ENCODE measurements around the gene THOC1. TPM values are rescaled to one million over a fixed set of nuclear protein-coding genes. Genes with fewer than 3 reads are reported as not detected.

The THOC1 gene
- total RNA-seq, 1 donor from 2014 or later, result 10.2 TPM

DNA sequence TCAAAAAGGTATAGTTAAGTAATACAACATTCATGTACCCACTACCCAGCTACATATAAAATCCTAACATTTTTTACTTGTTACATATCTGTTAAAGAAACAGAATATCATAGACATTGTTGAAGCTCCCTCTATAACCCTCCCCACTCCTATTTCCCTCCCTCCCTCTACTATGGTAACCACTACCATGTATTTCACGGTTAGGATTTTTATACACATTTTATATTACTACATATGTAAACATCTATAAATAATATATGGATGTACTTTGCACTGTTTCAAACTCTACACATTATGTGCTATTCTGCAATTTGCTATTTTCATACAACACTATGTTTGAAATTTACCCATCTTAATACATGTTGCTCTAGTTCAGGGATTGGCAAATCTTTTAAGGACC is 36.3 kb downstream of the THOC1 start:
- no peaks in the 10 kb centered on the region for H3K9me3 ChIP-seq (replicated peaks)
- TF ChIP-seq, protein P1, sequence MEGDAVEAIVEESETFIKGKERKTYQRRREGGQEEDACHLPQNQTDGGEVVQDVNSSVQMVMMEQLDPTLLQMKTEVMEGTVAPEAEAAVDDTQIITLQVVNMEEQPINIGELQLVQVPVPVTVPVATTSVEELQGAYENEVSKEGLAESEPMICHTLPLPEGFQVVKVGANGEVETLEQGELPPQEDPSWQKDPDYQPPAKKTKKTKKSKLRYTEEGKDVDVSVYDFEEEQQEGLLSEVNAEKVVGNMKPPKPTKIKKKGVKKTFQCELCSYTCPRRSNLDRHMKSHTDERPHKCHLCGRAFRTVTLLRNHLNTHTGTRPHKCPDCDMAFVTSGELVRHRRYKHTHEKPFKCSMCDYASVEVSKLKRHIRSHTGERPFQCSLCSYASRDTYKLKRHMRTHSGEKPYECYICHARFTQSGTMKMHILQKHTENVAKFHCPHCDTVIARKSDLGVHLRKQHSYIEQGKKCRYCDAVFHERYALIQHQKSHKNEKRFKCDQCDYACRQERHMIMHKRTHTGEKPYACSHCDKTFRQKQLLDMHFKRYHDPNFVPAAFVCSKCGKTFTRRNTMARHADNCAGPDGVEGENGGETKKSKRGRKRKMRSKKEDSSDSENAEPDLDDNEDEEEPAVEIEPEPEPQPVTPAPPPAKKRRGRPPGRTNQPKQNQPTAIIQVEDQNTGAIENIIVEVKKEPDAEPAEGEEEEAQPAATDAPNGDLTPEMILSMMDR (IDR thresholded peaks at IDR 0.05; ENCODE audit: borderline replicate concordance), result no peak
- DNase-seq, result no peak
- H3K36me3 ChIP-seq, result peaks cover 11% of the 10 kb centered on the region
- no peaks in the 10 kb centered on the region for H3K4me1 ChIP-seq
- H3K27me3 ChIP-seq (ENCODE audit: low read depth), result no peaks in the 10 kb centered on the region
- no peak overlapping the region for H3K27ac ChIP-seq (replicated peaks)
- no peak overlapping the region for H3K4me3 ChIP-seq
- intact Hi-C loops (cut with micrococcal nuclease), result no loop called here

DNA sequence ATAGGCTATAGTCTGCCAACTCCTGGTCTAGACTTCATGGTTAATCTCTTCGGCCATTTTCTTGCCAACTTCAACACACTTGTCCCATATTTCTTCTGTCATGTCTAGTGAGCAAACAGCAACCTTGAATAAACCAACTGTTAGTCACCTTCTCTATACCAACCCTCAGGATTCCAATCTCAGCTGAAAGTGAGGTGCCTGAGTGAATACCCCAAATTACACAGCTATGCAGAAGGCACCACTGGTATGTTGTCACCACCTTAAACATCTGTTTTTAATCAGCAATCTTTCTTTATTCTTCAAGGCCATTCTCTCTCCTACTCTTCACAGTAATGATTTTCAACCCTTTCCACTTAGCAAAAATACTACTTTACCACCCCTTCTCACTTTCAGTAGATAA is 39.3 kb downstream of the THOC1 start:
- intact Hi-C loops (cut with micrococcal nuclease), result no loop called here
- peaks cover 41% of the 10 kb centered on the region for H3K36me3 ChIP-seq
- TF ChIP-seq, protein P1 (IDR thresholded peaks at IDR 0.05; ENCODE audit: borderline replicate concordance), result no peak

DNA sequence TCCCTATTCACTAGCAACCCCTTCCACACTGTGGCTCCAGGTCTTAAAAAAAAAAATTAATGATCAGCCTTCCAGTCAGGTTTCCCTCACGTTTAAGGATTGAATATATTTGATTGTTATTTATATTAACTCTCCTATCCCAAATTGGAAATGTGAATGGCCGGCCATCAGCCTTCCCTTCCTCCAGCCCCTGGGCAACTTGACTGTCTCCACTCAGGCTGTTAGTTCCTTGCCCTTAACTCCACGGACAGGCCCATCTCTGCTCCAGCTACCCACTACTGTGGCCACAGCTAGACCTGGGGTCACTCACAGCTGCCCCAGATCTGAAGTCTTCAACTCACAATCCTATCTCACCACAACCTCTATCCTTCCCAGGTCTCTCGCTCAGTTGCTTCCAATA is 39.9 kb downstream of the THOC1 start:
- no peak overlapping the region for H3K4me3 ChIP-seq
- no peaks in the 10 kb centered on the region for H3K9me3 ChIP-seq (replicated peaks)
- intact Hi-C loops (cut with micrococcal nuclease), result no loop called here
- DNase-seq, result no peak
- H3K4me1 ChIP-seq, result no peaks in the 10 kb centered on the region
- H3K27ac ChIP-seq (replicated peaks), result no peak overlapping the region
- TF ChIP-seq, protein P1 (IDR thresholded peaks at IDR 0.05; ENCODE audit: borderline replicate concordance), result no peak
- no peaks in the 10 kb centered on the region for H3K27me3 ChIP-seq (ENCODE audit: low read depth)
- peaks cover 48% of the 10 kb centered on the region for H3K36me3 ChIP-seq

More for the DNA sequence above, 39.3 kb downstream of the THOC1 start:
- H3K9me3 ChIP-seq (replicated peaks), result no peaks in the 10 kb centered on the region
- H3K27me3 ChIP-seq (ENCODE audit: low read depth), result no peaks in the 10 kb centered on the region
- DNase-seq, result no peak
- H3K4me3 ChIP-seq, result no peak overlapping the region
- no peak overlapping the region for H3K27ac ChIP-seq (replicated peaks)
- H3K4me1 ChIP-seq, result no peaks in the 10 kb centered on the region

DNA sequence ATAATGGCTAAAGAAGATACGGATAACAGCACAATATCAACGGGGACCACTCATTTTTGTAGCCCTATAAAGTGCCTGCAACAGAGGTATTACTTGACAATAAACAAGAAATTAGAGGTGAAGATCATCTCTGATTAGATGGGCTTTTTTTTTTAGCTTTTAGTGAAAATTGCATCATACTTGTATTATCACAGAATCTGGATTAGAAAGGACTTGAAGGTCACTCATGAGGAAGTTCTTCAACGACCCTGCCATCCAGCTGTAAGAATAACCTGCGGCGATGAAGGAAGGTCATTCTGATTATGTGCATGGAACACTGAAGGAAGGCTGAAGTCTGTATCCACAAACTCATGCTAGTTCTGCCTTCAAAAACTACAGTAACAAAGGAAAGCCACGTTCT is 40.5 kb downstream of the THOC1 start:
- DNase-seq, result no peak
- intact Hi-C loops (cut with micrococcal nuclease), result no loop called here
- H3K27ac ChIP-seq (replicated peaks), result no peak overlapping the region
- TF ChIP-seq, protein P1 (IDR thresholded peaks at IDR 0.05; ENCODE audit: borderline replicate concordance), result no peak
- H3K4me1 ChIP-seq, result no peaks in the 10 kb centered on the region
- H3K9me3 ChIP-seq (replicated peaks), result no peaks in the 10 kb centered on the region
- H3K27me3 ChIP-seq (ENCODE audit: low read depth), result no peaks in the 10 kb centered on the region
- no peak overlapping the region for H3K4me3 ChIP-seq
- peaks cover 52% of the 10 kb centered on the region for H3K36me3 ChIP-seq

DNA sequence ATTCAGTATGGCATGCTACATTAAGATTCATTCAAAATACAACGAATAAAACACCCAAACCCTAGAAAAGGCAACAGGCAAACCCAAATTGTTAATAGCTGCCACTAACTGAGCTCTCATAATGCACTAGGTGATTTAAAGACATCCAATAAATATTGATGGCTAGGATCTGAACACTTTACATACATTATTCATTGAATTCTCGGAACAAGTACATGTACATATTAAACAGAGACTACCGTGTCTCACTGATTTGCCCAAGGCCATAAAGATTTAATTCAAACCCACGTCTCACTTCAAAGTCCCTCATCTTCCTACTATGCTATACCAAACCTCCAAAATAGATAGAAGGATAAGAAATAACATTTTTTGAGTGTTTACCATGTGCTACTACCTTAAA is 42.1 kb downstream of the THOC1 start:
- H3K27ac ChIP-seq (replicated peaks), result no peak overlapping the region
- intact Hi-C loops (cut with micrococcal nuclease), result no loop called here
- H3K4me1 ChIP-seq, result no peaks in the 10 kb centered on the region
- TF ChIP-seq, protein P1 (IDR thresholded peaks at IDR 0.05; ENCODE audit: borderline replicate concordance), result no peak
- no peaks in the 10 kb centered on the region for H3K27me3 ChIP-seq (ENCODE audit: low read depth)
- no peak overlapping the region for H3K4me3 ChIP-seq
- no peaks in the 10 kb centered on the region for H3K9me3 ChIP-seq (replicated peaks)
- peaks cover 59% of the 10 kb centered on the region for H3K36me3 ChIP-seq
- no peak for DNase-seq

DNA sequence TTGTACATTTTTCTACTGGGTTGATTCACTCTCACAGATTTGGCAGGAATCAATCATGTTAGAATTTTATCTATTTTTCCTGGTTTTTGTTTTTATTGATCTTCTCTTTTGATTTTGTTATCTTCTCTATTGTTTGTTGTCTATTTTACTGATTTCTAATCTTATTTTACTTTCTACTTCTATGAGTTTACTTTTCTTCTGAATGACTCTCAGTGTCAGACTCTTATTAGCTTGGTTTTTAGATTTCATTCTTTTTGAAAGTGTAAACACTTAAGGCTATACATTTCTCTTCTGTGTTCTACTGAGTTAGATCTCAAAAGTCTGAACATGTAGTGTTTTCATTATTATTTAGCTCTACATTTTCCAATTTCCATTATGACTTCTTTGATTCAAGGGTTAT is 47.1 kb downstream of the THOC1 start:
- intact Hi-C loops (cut with micrococcal nuclease), result no loop called here
- peaks cover 79% of the 10 kb centered on the region for H3K36me3 ChIP-seq
- no peak overlapping the region for H3K27ac ChIP-seq (replicated peaks)
- TF ChIP-seq, protein P1 (IDR thresholded peaks at IDR 0.05; ENCODE audit: borderline replicate concordance), result no peak
- no peaks in the 10 kb centered on the region for H3K9me3 ChIP-seq (replicated peaks)
- H3K4me1 ChIP-seq, result no peaks in the 10 kb centered on the region
- no peak overlapping the region for H3K4me3 ChIP-seq
- H3K27me3 ChIP-seq (ENCODE audit: low read depth), result no peaks in the 10 kb centered on the region
- DNase-seq, result no peak

Measured in left ventricle myocardium inferior (tissue), 1 donor.